ENCODE results near the gene RNASEH2A.
"Not testable (repeated sequence)": the region's sequence is repeated elsewhere in the genome, so short reads cannot be mapped to it uniquely, and the experiment has no call there.

RNASEH2A gene

GRCh38 chr19:12794196-12794941 lies 12.0 kb upstream of the RNASEH2A start:
- Histone ChIP-seq H3K27ac (ENCODE audit: insufficient read depth, low read depth, low read length, poor library complexity, severe bottlenecking) (no peak overlapping the region), H3K4me1 (ENCODE audit: control insufficient read depth, insufficient read depth, low read length) (peaks cover 10% of the 10 kb centered on the region)
- whole genome bisulfite sequencing, 2 experiments = 75 to 84% methylated on average over 7 of the region's 7 CpGs

GRCh38 chr19:12794971-12795381 lies 11.4 kb upstream of the RNASEH2A start:
- Histone ChIP-seq H3K27me3 (ENCODE audit: control insufficient read depth, insufficient read depth, low read length, poor library complexity, severe bottlenecking) (peaks cover 42% of the 10 kb centered on the region), H3K4me1 (ENCODE audit: control insufficient read depth, insufficient read depth, low read length) (peaks cover 11% of the 10 kb centered on the region), H3K4me3 (ENCODE audit: insufficient read depth, low read depth, low read length) (no peak overlapping the region), H3K27ac (ENCODE audit: insufficient read depth, low read depth, low read length, poor library complexity, severe bottlenecking) (no peak overlapping the region), H3K9me3 (ENCODE audit: control insufficient read depth, low read length) (no peaks in the 10 kb centered on the region), H3K36me3 (ENCODE audit: control insufficient read depth, insufficient read depth, low read length) (peaks cover 9% of the 10 kb centered on the region)
- WGBS, 2 experiments = 94 to 95% methylated on average over 9 of the region's 9 CpGs

More at GRCh38 chr19:12794196-12794941, 12.0 kb upstream of the RNASEH2A start:
- H3K27me3 ChIP-seq (ENCODE audit: control insufficient read depth, insufficient read depth, low read length, poor library complexity, severe bottlenecking) = peaks cover 42% of the 10 kb centered on the region
- peak overlapping the region; percentile 54 for H3K4me3 ChIP-seq (ENCODE audit: insufficient read depth, low read depth, low read length)
- H3K36me3 ChIP-seq (ENCODE audit: control insufficient read depth, insufficient read depth, low read length) = peaks cover 3% of the 10 kb centered on the region
- no peaks in the 10 kb centered on the region for H3K9me3 ChIP-seq (ENCODE audit: control insufficient read depth, low read length)

GRCh38 chr19:12796146-12797071 lies 10.0 kb upstream of the RNASEH2A start:
- no peak overlapping the region for H3K27ac ChIP-seq (ENCODE audit: insufficient read depth, low read depth, low read length, poor library complexity, severe bottlenecking)
- no peak overlapping the region for H3K4me3 ChIP-seq (ENCODE audit: insufficient read depth, low read depth, low read length)
- 21 to 23% methylated on average over 17 to 18 of the region's 18 CpGs for WGBS, 2 experiments
- H3K9me3 ChIP-seq (ENCODE audit: control insufficient read depth, low read length) = no peaks in the 10 kb centered on the region
- H3K36me3 ChIP-seq (ENCODE audit: control insufficient read depth, insufficient read depth, low read length) = peaks cover 13% of the 10 kb centered on the region
- H3K4me1 ChIP-seq (ENCODE audit: control insufficient read depth, insufficient read depth, low read length) = peaks cover 20% of the 10 kb centered on the region
- H3K27me3 ChIP-seq (ENCODE audit: control insufficient read depth, insufficient read depth, low read length, poor library complexity, severe bottlenecking) = peaks cover 30% of the 10 kb centered on the region

GRCh38 chr19:12797141-12797587 lies 9.2 kb upstream of the RNASEH2A start:
- H3K4me3 ChIP-seq (ENCODE audit: insufficient read depth, low read depth, low read length) = no peak overlapping the region

GRCh38 chr19:12797607-12798006 lies 8.8 kb upstream of the RNASEH2A start:
- WGBS, 2 experiments = 92 to 94% methylated on average over 7 of the region's 7 CpGs
- not testable (repeated sequence) for H3K4me3 ChIP-seq (ENCODE audit: insufficient read depth, low read depth, low read length)
- peaks cover 25% of the 10 kb centered on the region for H3K4me1 ChIP-seq (ENCODE audit: control insufficient read depth, insufficient read depth, low read length)

More at GRCh38 chr19:12797141-12797587, 9.2 kb upstream of the RNASEH2A start:
- peaks cover 21% of the 10 kb centered on the region for H3K4me1 ChIP-seq (ENCODE audit: control insufficient read depth, insufficient read depth, low read length)
- H3K27me3 ChIP-seq (ENCODE audit: control insufficient read depth, insufficient read depth, low read length, poor library complexity, severe bottlenecking) = peaks cover 22% of the 10 kb centered on the region
- peaks cover 13% of the 10 kb centered on the region for H3K36me3 ChIP-seq (ENCODE audit: control insufficient read depth, insufficient read depth, low read length)
- no peak overlapping the region for H3K27ac ChIP-seq (ENCODE audit: insufficient read depth, low read depth, low read length, poor library complexity, severe bottlenecking)
- 94 to 96% methylated on average over 6 of the region's 6 CpGs for WGBS, 2 experiments
- H3K9me3 ChIP-seq (ENCODE audit: control insufficient read depth, low read length) = no peaks in the 10 kb centered on the region

GRCh38 chr19:12799742-12800465 lies 6.5 kb upstream of the RNASEH2A start:
- no peak overlapping the region for H3K4me3 ChIP-seq (ENCODE audit: insufficient read depth, low read depth, low read length)
- H3K4me1 ChIP-seq (ENCODE audit: control insufficient read depth, insufficient read depth, low read length) = peaks cover 16% of the 10 kb centered on the region
- no peak overlapping the region for H3K27ac ChIP-seq (ENCODE audit: insufficient read depth, low read depth, low read length, poor library complexity, severe bottlenecking)
- H3K27me3 ChIP-seq (ENCODE audit: control insufficient read depth, insufficient read depth, low read length, poor library complexity, severe bottlenecking) = peaks cover 9% of the 10 kb centered on the region
- peaks cover 13% of the 10 kb centered on the region for H3K36me3 ChIP-seq (ENCODE audit: control insufficient read depth, insufficient read depth, low read length)
- no peaks in the 10 kb centered on the region for H3K9me3 ChIP-seq (ENCODE audit: control insufficient read depth, low read length)
- 95% methylated on average over 18 of the region's 18 CpGs for WGBS, 2 experiments

More at GRCh38 chr19:12797607-12798006, 8.8 kb upstream of the RNASEH2A start:
- Histone ChIP-seq H3K27me3 (ENCODE audit: control insufficient read depth, insufficient read depth, low read length, poor library complexity, severe bottlenecking) (peaks cover 22% of the 10 kb centered on the region), H3K36me3 (ENCODE audit: control insufficient read depth, insufficient read depth, low read length) (peaks cover 13% of the 10 kb centered on the region)
- H3K27ac ChIP-seq (ENCODE audit: insufficient read depth, low read depth, low read length, poor library complexity, severe bottlenecking); H3K9me3 ChIP-seq (ENCODE audit: control insufficient read depth, low read length): not testable (repeated sequence)

GRCh38 chr19:12800466-12800770 lies 6.0 kb upstream of the RNASEH2A start:
- Histone ChIP-seq H3K4me3 (ENCODE audit: insufficient read depth, low read depth, low read length) (peak overlapping the region; percentile 93), H3K27ac (ENCODE audit: insufficient read depth, low read depth, low read length, poor library complexity, severe bottlenecking) (no peak overlapping the region), H3K4me1 (ENCODE audit: control insufficient read depth, insufficient read depth, low read length) (peaks cover 16% of the 10 kb centered on the region), H3K9me3 (ENCODE audit: control insufficient read depth, low read length) (no peaks in the 10 kb centered on the region), H3K36me3 (ENCODE audit: control insufficient read depth, insufficient read depth, low read length) (peaks cover 13% of the 10 kb centered on the region), H3K27me3 (ENCODE audit: control insufficient read depth, insufficient read depth, low read length, poor library complexity, severe bottlenecking) (peaks cover 9% of the 10 kb centered on the region)
- WGBS, 2 experiments = 81 to 94% methylated on average over 1 of the region's 1 CpG

- Histone ChIP-seq H3K36me3 (ENCODE audit: control insufficient read depth, insufficient read depth, low read length) (peaks cover 13% of the 10 kb centered on the region), H3K27ac (ENCODE audit: insufficient read depth, low read depth, low read length, poor library complexity, severe bottlenecking) (no peak overlapping the region), H3K4me3 (ENCODE audit: insufficient read depth, low read depth, low read length) (peak overlapping the region; percentile 93), H3K4me1 (ENCODE audit: control insufficient read depth, insufficient read depth, low read length) (peaks cover 16% of the 10 kb centered on the region), H3K9me3 (ENCODE audit: control insufficient read depth, low read length) (no peaks in the 10 kb centered on the region), H3K27me3 (ENCODE audit: control insufficient read depth, insufficient read depth, low read length, poor library complexity, severe bottlenecking) (peaks cover 9% of the 10 kb centered on the region)
- 4 to 5% methylated on average over 38 of the region's 38 CpGs for WGBS, 2 experiments
Observed at GRCh38 chr19:12800923-12801465, 5.4 kb upstream of the RNASEH2A start.

GRCh38 chr19:12801466-12802266 lies 4.7 kb upstream of the RNASEH2A start, which contains the start of the genes PRDX2 and THSD8:
Gene PRDX2 (minus strand): TSS chr19:12801800. CDS start chr19:12801261, 539 bp downstream.
Gene THSD8 (plus strand): TSS chr19:12802069. CDS start chr19:12802072, 3 bp downstream.
- peaks cover 16% of the 10 kb centered on the region for H3K4me1 ChIP-seq (ENCODE audit: control insufficient read depth, insufficient read depth, low read length)
- peaks cover 13% of the 10 kb centered on the region for H3K36me3 ChIP-seq (ENCODE audit: control insufficient read depth, insufficient read depth, low read length)
- peak within 1 kb of the TSS; percentile 93 for H3K4me3 ChIP-seq (ENCODE audit: insufficient read depth, low read depth, low read length)
- H3K27ac ChIP-seq (ENCODE audit: insufficient read depth, low read depth, low read length, poor library complexity, severe bottlenecking) = peak within 1 kb of the TSS; percentile 46
- 0 to 1% methylated on average over 78 of the region's 78 CpGs for whole genome bisulfite sequencing, 2 experiments
- peaks cover 9% of the 10 kb centered on the region for H3K27me3 ChIP-seq (ENCODE audit: control insufficient read depth, insufficient read depth, low read length, poor library complexity, severe bottlenecking)
- H3K9me3 ChIP-seq (ENCODE audit: control insufficient read depth, low read length) = no peaks in the 10 kb centered on the region

All from ectodermal cell (in vitro differentiated cells).